K562 (cell line): ENCODE data around the gene SYTL2. TPM values are rescaled to one million over a fixed set of nuclear protein-coding genes. Genes with fewer than 3 reads are reported as not detected.
A peak's percentile ranks its signal among the peaks of the same experiment; 100 is the strongest.

ENCODE experiments used
- JUNB ChIP-seq: fragments of 450-650 bp; formaldehyde crosslinking; conservative IDR thresholded peaks from 2 replicates; pipeline ENCODE4 v1.4.0; 2020; ENCODE audit warnings: mild to moderate bottlenecking
- MEIS2 ChIP-seq: fragments of 450-650 bp; IDR thresholded peaks from 2 replicates; pipeline ENCODE4 v1.6.1; 2014; ENCODE audit warnings: mild to moderate bottlenecking; ENCODE audit not compliant: partially characterized antibody
- POLR2H ChIP-seq: IDR thresholded peaks from 2 replicates; pipeline ENCODE4 v1.6.1; 2016; ENCODE audit warnings: missing genetic modification characterization, low read depth, mild to moderate bottlenecking, control low read depth, missing compliant biosample characterization, moderate library complexity
- polyA plus RNA-seq, 8 experiments: library from polyadenylated mRNA; depleted of rRNA in 4 of 8; stranded (reverse) in 5 of 8; unstranded in 3 of 8; fragments of >200 nt; fragmentation: Nextera tagmentation in 2 of 8; fragmentation: Illumina TruSeq in 1 of 8; extraction: Ambion mirVana in 2 of 8; extraction: Trizol in 1 of 8; gene quantifications; 2 replicates each; pipeline versions ENCODE4 v1.2.1 to v1.2.3, GENCODE V29; 2011 to 2014; ENCODE audit warnings: inconsistent platforms in 1 of 8, missing spikeins in 1 of 8
- total RNA-seq, 7 experiments: library from RNA; depleted of rRNA in 6 of 7; stranded (reverse); fragments of >200 nt in 6 of 7; fragmentation: Illumina TruSeq in 2 of 7; extraction: Trizol in 2 of 7; gene quantifications; 2 replicates each; pipeline versions ENCODE4 v1.2.1 to v1.2.3, GENCODE V29; 2011 to 2021; ENCODE audit warnings: low replicate concordance in 1 of 7
- TF ChIP-seq, protein P1 (sequence below): fragments of 250-450 bp; sonication (Bioruptor Pico); IDR thresholded peaks from 2 replicates; pipeline ENCODE4 v1.4.0; 2020; ENCODE audit warnings: borderline replicate concordance
- TF ChIP-seq, protein P2 (sequence below): fragments of 450-650 bp; formaldehyde crosslinking; IDR thresholded peaks from 2 replicates; pipeline ENCODE4 v1.4.0; 2020; ENCODE audit warnings: mild to moderate bottlenecking, moderate library complexity
- TF ChIP-seq, protein P3 (sequence below): fragments of 250-450 bp; sonication (Bioruptor Pico); IDR thresholded peaks from 2 replicates; pipeline ENCODE4 v1.4.0; 2020; ENCODE audit warnings: mild to moderate bottlenecking, moderate library complexity

The SYTL2 gene
- total and polyA plus RNA-seq, 9 of the 15 experiments (the other 6 are each of a cell fraction or from before 2014, with no cell fraction given), result 0.05 to 0.57 (median 0.35) TPM

DNA sequence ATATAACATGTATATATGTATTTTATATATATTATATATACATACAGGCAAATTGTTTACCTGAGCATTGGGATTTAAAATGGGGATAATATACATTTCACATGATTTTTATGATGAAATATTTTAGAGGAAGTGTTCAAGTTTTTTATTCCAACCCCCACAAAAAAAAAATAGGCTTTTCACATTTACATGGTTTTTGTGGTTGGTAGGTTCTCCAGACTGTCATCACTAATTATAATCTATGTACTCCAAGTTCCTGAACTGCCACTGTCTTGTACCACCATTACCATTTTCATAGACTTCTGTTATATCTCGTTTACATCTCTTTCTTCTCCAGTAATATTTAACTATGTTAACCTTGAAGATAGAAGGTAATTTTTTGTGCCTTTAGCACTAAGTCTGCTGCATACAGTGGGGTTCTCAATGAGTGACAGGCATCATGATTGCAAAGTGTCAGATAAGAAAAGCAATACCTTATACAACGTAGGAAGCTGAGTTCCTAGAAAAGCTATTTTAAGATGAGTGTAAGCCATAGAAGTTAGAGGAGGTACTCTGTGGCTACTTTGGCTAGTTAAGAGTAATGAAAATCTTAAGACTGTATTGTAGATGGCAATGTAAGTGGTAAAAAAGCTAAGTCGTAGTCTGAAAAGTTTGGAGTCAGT, 158.0 kb downstream of the SYTL2 start (continued):
- TF ChIP-seq MEIS2, result peak; percentile 91
- TF ChIP-seq, protein P1, sequence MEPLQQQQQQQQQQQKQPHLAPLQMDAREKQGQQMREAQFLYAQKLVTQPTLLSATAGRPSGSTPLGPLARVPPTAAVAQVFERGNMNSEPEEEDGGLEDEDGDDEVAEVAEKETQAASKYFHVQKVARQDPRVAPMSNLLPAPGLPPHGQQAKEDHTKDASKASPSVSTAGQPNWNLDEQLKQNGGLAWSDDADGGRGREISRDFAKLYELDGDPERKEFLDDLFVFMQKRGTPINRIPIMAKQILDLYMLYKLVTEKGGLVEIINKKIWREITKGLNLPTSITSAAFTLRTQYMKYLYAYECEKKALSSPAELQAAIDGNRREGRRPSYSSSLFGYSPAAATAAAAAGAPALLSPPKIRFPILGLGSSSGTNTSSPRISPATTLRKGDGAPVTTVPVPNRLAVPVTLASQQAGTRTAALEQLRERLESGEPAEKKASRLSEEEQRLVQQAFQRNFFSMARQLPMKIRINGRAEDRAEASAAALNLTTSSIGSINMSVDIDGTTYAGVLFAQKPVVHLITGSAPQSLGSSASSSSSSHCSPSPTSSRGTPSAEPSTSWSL (CRISPR knock-in tag), result no peak
- TF ChIP-seq POLR2H (tag), result peak; percentile 36; the same call in 1 of the 2 replicates
- TF ChIP-seq JUNB (CRISPR knock-in tag), result no peak
- TF ChIP-seq, protein P2, sequence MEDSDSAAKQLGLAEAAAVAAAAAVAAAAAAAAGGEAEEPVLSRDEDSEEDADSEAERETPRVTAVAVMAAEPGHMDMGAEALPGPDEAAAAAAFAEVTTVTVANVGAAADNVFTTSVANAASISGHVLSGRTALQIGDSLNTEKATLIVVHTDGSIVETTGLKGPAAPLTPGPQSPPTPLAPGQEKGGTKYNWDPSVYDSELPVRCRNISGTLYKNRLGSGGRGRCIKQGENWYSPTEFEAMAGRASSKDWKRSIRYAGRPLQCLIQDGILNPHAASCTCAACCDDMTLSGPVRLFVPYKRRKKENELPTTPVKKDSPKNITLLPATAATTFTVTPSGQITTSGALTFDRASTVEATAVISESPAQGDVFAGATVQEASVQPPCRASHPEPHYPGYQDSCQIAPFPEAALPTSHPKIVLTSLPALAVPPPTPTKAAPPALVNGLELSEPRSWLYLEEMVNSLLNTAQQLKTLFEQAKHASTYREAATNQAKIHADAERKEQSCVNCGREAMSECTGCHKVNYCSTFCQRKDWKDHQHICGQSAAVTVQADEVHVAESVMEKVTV (CRISPR knock-in tag), result no peak
- TF ChIP-seq, protein P3, sequence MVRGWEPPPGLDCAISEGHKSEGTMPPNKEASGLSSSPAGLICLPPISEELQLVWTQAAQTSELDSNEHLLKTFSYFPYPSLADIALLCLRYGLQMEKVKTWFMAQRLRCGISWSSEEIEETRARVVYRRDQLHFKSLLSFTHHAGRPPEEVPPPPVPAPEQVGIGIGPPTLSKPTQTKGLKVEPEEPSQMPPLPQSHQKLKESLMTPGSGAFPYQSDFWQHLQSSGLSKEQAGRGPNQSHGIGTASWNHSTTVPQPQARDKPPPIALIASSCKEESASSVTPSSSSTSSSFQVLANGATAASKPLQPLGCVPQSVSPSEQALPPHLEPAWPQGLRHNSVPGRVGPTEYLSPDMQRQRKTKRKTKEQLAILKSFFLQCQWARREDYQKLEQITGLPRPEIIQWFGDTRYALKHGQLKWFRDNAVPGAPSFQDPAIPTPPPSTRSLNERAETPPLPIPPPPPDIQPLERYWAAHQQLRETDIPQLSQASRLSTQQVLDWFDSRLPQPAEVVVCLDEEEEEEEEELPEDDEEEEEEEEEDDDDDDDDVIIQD (CRISPR knock-in tag), result no peak
